SU-DHL-6 (cell line): Measurements from ENCODE around the gene CYP8B1.

Experiments used
- H2AFZ ChIP-seq: fragments of 200-600 bp; sonication (generic); 2 replicates; pipeline ENCODE4 v1.6.1; 2014; ENCODE audit warnings: low read depth, mild to moderate bottlenecking, moderate library complexity, mixed read lengths, antibody characterized with exemption, low read length; ENCODE audit not compliant: severe bottlenecking
- H3F3A ChIP-seq: fragments of 200-600 bp; shearing (Covaris generic); 2 replicates; pipeline ENCODE4 v1.6.0; 2016; ENCODE audit warnings: antibody characterized with exemption, mild to moderate bottlenecking; ENCODE audit not compliant: insufficient read depth
- H3K27ac ChIP-seq: fragments of 200-600 bp; sonication (generic); 2 replicates; pipeline ENCODE4 v1.5.1; 2016; ENCODE audit warnings: low read depth, mild to moderate bottlenecking, low read length, moderate library complexity, mixed read lengths
- H3K27me3 ChIP-seq: fragments of 200-600 bp; sonication (generic), shearing (Covaris generic); 2 replicates; pipeline ENCODE4 v1.6.0; 2014; ENCODE audit warnings: mild to moderate bottlenecking, low read length
- H3K36me3 ChIP-seq: fragments of 200-600 bp; sonication (generic); 2 replicates; pipeline ENCODE4 v1.6.1; 2014; ENCODE audit warnings: mild to moderate bottlenecking, low read length, mixed read lengths
- H3K4me2 ChIP-seq: fragments of 300-600, 200-600 bp; shearing (Covaris generic), sonication (generic); 2 replicates; pipeline ENCODE4 v1.6.0; 2014; ENCODE audit warnings: low read length, low read depth, mild to moderate bottlenecking; ENCODE audit not compliant: poor library complexity, severe bottlenecking
- H3K4me3 ChIP-seq: fragments of 200-600 bp; sonication (generic); 2 replicates; pipeline ENCODE4 v1.5.1; 2014; ENCODE audit warnings: antibody characterized with exemption, low read length, mild to moderate bottlenecking, mixed read lengths; ENCODE audit not compliant: insufficient read depth, poor library complexity, severe bottlenecking
- H3K79me2 ChIP-seq: fragments of 200-600 bp; sonication (generic); 2 replicates; pipeline ENCODE4 v1.6.1; 2014; ENCODE audit warnings: mild to moderate bottlenecking, low read length, moderate library complexity; ENCODE audit not compliant: insufficient read depth
- H3K9ac ChIP-seq: fragments of 200-600 bp; sonication (generic); 2 replicates; pipeline ENCODE4 v1.7.0; 2014; ENCODE audit warnings: mild to moderate bottlenecking, low read length
- H3K9me2 ChIP-seq: fragments of 200-600 bp; sonication (generic); replicated peaks from 2 replicates; pipeline ENCODE4 v1.6.1; 2014; ENCODE audit warnings: low read length; ENCODE audit not compliant: insufficient read depth
- H3K9me3 ChIP-seq: fragments of 200-600 bp; sonication (generic); 2 replicates; pipeline ENCODE4 v1.6.1; 2014; ENCODE audit warnings: low read length, mixed read lengths; ENCODE audit not compliant: insufficient read depth
- H4K20me1 ChIP-seq: fragments of 200-600 bp; sonication (generic); 2 replicates; pipeline ENCODE4 v1.6.1; 2014; ENCODE audit warnings: low read depth, mild to moderate bottlenecking, antibody characterized with exemption, low read length, moderate library complexity, mixed read lengths
- CTCF ChIP-seq: fragments of 200-600 bp; sonication (generic); IDR thresholded peaks from one replicate; pipeline ENCODE4 v1.5.1; 2017; ENCODE audit warnings: antibody characterized with exemption, mild to moderate bottlenecking, low read length, moderate library complexity; ENCODE audit not compliant: insufficient read depth, poor library complexity, severe bottlenecking
- EZH2phosphoT487 ChIP-seq: fragments of 200-600 bp; sonication (generic), shearing (Covaris generic); conservative IDR thresholded peaks from 2 replicates; pipeline ENCODE4 v1.6.1; 2018; ENCODE audit warnings: mild to moderate bottlenecking, antibody characterized with exemption, low read length, moderate library complexity, mixed read lengths

Gene CYP8B1

GRCh38 chr3:42911551-42911950 is 35.9 kb upstream of the CYP8B1 start:
- H3K4me3 ChIP-seq = no peak overlapping the region
- H2AFZ ChIP-seq = no peak overlapping the region
- no peaks in the 10 kb centered on the region for H3K79me2 ChIP-seq
- TF ChIP-seq CTCF (no peak), EZH2phosphoT487 (no peak)
- no peak overlapping the region for H3K27ac ChIP-seq
- H3K36me3 ChIP-seq = no peaks in the 10 kb centered on the region
- no peaks in the 10 kb centered on the region for H3F3A ChIP-seq
- no peaks in the 10 kb centered on the region for H3K9me2 ChIP-seq
- H3K9me3 ChIP-seq = peaks cover 14% of the 10 kb centered on the region; the same call in 1 of the 2 replicates
- H3K9ac ChIP-seq = no peak overlapping the region
- H4K20me1 ChIP-seq = no peaks in the 10 kb centered on the region
- no peak overlapping the region for H3K4me2 ChIP-seq
- no peaks in the 10 kb centered on the region for H3K27me3 ChIP-seq

- Histone ChIP-seq H2AFZ (no peak overlapping the region), H3K9me3 (no peaks in the 10 kb centered on the region), H3K27me3 (no peaks in the 10 kb centered on the region), H4K20me1 (no peaks in the 10 kb centered on the region), H3F3A (no peaks in the 10 kb centered on the region), H3K36me3 (no peaks in the 10 kb centered on the region), H3K9ac (no peak overlapping the region), H3K9me2 (no peaks in the 10 kb centered on the region), H3K4me2 (no peak overlapping the region), H3K4me3 (no peak overlapping the region), H3K79me2 (no peaks in the 10 kb centered on the region), H3K27ac (no peak overlapping the region)
- no peak for TF ChIP-seq CTCF
- TF ChIP-seq EZH2phosphoT487 = no peak
Observed at GRCh38 chr3:42908675-42909074, 33.0 kb upstream of the CYP8B1 start.

- Histone ChIP-seq H2AFZ (no peak overlapping the region), H3K9ac (no peak overlapping the region), H3K27ac (no peak overlapping the region), H3K79me2 (no peaks in the 10 kb centered on the region), H4K20me1 (no peaks in the 10 kb centered on the region), H3F3A (no peaks in the 10 kb centered on the region), H3K4me2 (no peak overlapping the region), H3K27me3 (no peaks in the 10 kb centered on the region), H3K9me2 (no peaks in the 10 kb centered on the region), H3K4me3 (no peak overlapping the region), H3K9me3 (no peaks in the 10 kb centered on the region), H3K36me3 (no peaks in the 10 kb centered on the region)
- TF ChIP-seq EZH2phosphoT487 = no peak
- TF ChIP-seq CTCF = no peak
Observed at GRCh38 chr3:42906848-42907183, 31.1 kb upstream of the CYP8B1 start.
